NCI-H146 treated with DMSO at 0.1 percent for 48 hours (cell line): Measurements from ENCODE around the gene ZNF646.

ENCODE experiments used
- DNase-seq: peaks from one replicate; lab custom pipeline; 2025; ENCODE audit not compliant: unreplicated experiment; lab: John Stamatoyannopoulos, UW

ZNF646 gene

DNA sequence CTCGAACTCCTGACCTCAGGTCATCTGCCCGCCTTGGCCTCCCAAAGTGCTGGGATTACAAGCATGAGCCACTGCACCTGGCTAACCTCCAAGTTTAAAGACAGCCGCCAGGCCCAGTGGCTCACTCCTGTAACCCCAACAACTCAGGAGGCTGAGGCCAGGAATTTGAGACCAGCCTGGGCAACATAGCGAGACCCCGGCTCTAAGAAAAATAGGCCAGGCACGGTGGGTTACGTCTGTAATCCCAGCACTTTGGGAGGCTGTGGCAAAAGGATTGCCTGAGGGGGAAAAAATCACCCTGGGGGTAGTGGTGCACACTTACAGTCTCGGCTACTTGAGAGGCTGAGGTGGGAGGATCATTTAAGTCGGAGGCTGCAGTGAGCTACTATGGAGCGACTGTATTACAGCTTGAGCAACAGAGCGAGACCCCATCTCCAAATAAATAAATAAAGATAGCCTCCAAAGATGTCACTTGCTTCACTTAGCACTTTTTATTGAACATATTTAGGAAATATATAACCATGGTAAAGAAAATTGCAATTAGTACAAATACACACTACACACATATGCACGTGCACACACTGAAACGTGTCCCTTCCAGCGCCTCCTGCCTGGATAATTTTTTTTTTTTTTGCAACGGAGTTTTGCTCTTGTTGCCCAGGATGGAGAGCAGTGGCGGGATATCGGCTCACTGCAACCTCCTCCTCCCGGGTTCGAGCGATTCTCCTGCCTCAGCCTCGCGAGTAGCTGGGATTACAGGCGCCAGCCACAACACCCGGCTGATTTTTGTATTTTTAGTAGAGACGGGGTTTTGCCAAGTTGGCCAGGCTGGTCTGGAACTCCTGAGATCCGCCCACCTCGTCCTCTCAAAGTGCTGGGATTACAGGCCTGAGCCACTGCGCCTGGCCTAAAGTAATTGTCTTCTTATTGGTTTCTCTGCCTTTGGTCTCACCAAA lies 32.6 kb downstream of the ZNF646 start:
- no peak for DNase-seq

DNA sequence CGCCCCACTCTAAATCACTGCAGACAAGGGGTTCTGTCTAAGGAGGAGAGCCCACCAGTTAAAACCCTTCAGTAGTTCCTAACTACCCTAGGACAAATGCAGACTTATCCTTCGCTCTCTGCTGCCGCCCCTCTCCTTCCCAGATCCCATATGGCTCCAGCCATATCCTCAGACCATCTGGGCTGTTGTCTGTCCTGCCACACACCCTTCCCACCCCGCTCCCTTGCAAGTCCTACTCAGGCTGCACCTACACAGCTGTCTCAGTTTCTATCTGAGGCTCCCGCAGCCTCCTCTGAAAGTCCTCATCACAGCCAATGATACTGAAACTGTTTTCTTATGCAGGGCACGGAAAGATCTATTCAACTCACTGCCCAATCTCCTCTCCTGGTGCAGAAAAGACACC lies 33.2 kb downstream of the ZNF646 start:
- DNase-seq, result no peak

DNA sequence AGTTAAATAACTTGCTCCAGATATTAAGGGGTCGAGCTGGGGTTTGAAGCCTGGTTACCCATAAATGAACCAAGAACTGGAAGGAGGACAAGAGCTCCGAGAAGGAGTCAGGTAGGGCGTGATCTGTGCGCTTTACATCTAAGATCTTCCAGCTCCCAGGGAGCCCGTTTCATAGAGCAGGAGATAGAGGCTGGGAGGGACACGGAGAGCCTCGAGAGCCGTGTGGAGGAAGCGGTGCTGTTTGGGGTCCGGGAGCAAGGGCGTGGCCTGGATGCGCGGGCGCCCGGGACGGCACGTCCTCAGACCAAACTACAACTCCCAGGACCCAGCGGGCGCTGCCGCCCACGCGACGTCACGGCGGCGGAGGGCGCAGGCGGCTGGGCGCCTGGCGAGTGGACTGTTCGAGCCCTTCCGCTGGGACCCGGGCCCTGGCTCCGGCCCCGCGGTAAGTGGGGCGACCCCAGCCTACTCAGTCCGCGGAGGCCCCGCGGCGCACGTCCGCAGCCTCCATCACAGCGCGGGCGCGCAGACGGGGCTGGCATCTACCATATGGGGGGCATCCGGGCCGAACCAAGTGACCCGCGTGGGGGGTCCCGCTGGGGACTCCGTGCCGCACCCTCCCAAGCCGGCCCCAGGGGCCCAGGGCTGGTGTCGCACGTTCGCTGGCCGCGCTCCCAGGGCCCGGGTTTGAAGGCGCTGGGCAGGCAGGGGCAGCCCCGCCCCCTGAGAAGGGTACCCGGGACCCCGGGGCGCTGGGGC lies 34.0 kb downstream of the ZNF646 start, which contains the start of gene BCKDK:
TSS of gene BCKDK (plus strand) at position 352 of the 759 bp plus-strand sequence. CDS start 838 bp downstream, outside the sequence.
- DNase-seq, result peak; percentile 69

DNA sequence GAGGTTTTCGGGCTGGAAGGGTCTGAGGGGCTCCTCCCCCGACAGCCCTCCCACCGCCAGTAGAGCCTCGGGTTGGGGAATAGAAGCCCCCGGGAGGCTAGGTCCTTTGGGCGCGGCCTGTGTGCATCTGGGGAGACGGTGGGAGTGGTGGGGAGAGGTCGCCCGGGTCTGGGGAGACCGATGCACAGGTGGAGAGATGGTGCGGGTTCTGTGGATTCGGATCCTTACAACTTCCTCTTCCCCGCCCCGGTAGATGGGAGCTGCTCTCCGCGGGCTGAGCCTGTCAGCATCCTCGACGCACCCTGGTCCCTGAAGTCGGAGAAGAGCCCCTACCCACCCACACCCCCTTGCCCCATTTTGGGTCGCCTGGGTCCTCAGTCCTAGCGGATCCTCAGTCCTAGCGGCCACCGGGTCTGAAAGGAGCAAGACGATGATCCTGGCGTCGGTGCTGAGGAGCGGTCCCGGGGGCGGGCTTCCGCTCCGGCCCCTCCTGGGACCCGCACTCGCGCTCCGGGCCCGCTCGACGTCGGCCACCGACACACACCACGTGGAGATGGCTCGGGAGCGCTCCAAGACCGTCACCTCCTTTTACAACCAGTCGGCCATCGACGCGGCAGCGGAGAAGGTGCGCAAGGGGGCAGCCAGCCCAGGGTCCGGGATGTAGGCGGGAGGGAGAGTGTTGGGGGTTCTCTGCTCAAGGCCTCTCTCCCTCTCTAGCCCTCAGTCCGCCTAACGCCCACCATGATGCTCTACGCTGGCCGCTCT lies 34.8 kb downstream of the ZNF646 start:
- no peak for DNase-seq

DNA sequence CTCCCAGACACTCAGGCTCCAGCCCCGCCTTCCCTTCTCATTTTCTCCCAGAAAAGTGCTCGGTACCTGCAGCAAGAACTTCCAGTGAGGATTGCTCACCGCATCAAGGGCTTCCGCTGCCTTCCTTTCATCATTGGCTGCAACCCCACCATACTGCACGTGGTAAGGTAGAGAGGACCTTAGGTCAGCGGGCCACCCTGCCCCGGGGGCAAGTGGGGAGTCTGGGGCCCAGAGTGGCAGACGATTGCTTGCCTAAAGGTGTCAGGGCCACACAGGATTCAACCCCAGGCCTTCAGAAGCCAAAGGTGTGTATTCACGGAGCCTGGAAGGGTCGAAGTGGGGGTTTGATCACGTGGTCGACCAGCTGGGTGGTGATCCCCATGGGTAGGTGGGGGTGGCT lies 35.4 kb downstream of the ZNF646 start:
- DNase-seq, result no peak

DNA sequence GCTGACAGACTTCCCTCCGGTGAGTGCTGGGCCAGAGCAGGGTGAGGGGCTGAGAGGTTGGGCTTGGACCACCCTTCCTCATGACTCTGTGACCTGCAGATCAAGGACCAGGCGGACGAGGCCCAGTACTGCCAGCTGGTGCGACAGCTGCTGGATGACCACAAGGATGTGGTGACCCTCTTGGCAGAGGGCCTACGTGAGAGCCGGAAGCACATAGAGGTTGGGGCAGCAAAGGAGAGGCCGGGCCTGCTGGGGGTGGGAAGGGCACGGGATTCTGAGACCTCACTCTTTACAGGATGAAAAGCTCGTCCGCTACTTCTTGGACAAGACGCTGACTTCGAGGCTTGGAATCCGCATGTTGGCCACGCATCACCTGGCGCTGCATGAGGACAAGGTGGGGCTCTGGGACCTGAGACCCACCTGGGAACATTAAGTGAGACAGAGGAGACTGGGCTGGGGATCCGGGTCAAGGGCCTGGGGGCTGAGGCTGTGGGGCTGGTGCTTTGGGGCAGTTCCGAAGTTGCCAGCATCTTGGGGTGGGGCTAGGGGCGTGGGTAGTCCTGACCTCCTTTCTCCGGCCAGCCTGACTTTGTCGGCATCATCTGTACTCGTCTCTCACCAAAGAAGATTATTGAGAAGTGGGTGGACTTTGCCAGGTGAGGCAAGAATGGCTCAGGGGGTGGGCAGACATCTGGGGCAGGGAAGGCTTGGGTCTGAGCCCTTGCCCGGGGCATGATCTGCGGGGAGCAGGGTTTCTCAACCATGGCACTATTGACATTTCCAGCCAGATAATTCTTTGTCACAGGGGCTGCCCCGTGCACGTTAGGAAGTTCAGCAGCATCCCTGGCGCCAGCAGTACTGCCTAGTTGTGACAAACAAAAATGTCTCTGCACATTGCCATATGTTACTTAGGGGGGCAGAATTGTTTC lies 36.1 kb downstream of the ZNF646 start:
- DNase-seq, result no peak

DNA sequence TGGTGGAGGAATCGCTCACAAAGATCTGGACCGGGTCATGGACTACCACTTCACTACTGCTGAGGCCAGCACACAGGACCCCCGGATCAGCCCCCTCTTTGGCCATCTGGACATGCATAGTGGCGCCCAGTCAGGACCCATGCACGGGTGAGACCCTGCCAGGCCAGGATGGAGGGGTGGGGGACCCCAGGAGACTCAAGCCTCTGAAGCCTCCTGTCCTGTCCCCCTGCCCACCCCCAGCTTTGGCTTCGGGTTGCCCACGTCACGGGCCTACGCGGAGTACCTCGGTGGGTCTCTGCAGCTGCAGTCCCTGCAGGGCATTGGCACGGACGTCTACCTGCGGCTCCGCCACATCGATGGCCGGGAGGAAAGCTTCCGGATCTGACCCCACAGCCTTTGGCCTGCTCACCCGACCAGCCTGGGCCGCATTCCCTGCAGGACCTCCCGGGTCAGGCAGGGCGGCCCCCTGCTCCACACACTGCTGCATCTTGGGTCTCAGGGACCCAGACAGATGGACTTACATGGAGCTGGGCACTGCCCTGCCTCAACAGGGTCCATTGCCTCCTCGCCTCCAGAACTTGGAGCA lies 37.8 kb downstream of the ZNF646 start:
- DNase-seq, result no peak

DNA sequence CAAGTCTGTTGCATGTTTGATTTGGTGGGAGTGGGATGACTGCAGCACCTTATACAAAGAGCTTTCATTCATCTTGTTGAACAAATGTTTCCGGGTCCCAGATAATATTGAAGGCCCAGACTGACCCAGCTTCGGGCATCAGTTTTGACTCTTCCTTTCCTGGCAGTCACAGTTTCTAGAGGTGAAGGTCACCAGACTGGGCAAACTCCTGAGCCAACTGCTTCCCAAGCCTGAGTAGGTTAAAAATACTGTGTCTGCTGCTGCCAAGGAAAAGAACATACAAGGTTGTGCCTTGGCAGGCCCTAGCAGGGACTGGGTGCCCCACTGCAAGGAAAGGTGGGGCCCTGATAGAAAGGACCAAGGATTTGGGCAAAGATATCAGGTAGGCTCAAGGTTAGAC lies 38.5 kb downstream of the ZNF646 start:
- no peak for DNase-seq

DNA sequence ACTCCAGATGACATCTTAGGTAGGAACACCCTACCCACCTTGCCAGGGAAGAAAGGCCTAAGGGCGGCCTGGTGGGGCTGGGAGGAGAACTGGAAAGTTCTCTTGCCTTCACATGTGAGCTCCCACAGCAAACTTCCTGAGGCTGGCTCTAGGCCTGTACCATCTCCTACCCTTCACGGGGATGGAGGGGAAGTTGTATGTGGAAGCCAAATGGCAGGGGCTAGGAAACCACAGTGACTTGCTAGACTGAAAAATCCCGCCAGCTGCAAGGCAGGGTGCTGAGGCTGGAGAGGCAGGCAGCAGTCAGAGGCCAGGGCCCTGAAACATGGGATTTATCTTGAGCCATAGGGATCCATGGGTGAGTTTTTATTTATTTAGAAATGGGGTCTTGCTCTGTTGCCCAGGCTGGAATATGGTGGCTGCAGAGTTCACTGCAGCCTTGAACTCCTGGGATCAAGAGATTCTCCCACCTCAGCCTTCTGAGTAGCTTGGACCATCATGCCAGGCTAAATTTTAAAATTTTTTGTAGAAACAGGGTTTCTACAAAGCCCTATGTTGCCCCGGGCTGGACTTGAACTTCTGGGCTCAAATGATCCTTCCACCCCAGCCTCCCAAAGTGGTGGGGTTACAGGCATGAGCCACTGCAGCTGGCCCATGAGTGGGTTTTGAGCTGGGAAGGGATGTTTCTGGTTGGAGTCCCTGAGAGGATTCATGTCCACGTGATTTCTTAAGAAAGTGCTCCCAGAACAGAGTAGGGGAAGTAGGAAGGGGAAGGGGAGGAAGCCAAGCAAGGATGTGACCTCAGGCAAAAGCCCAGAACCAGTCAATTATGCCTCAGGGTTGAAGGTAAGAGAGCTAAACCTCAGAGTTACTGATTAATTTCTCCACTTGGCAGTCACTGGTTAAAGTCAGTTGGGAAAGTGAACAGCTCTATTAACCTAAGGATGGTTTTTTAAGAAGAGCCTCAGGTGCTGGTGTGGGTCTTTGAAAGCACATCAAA lies 39.2 kb downstream of the ZNF646 start:
- no peak for DNase-seq

DNA sequence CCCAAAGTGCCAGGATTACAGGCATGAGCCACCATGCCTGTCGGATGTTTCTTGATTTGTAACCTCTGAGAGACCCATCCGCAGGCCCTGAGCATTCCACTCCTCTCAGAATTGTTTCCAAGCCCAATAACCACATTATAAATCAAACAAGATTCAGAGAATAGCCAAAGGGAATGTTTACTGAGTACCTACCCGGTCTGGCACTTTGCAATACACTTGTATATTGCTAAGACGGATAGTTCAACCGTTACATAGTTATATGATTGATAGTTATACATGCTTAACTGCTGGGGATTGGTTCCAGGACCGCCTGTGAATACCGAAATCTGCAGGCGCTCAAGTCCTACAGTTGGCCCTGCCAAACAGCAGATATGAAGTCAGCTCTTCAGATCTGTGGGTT lies 40.2 kb downstream of the ZNF646 start:
- DNase-seq, result no peak

DNA sequence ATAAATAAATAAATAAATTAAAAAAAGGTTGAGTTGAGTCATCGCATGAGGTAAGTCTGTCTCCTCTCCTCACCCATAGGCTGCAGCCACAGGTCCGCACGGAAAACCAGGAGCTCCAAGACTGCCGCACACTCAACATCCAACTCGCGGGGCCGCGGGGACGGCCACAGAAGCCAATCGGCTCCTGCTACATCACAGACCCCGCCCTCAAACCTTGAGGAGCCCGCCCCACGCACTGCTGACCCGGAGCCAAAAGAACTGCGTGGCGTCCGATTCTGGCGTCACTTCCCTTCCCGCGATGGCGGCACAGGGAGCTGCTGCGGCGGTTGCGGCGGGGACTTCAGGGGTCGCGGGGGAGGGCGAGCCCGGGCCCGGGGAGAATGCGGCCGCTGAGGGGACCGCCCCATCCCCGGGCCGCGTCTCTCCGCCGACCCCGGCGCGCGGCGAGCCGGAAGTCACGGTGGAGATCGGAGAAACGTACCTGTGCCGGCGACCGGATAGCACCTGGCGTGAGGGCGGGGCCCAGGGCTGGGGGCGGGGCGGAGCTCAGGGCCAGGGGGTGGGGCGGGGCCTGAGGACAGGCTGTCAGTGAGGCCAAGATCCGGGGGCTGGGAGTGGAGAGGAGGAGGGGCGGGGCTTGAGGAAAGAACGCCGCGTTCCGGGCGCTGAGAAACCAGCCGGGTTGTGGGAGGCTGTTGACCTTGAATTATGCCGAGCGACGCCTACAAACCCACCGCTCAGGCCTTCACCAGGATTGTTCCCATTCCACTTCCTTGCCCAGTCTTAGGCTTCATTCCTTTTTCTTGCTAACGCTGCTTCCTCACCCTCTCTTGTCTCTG lies 43.4 kb downstream of the ZNF646 start, which contains the start of gene KAT8:
TSS of gene KAT8 (plus strand) at position 281 of the 839 bp plus-strand sequence. CDS start at position 299, 18 bp downstream.
- peak; percentile 95 for DNase-seq

DNA sequence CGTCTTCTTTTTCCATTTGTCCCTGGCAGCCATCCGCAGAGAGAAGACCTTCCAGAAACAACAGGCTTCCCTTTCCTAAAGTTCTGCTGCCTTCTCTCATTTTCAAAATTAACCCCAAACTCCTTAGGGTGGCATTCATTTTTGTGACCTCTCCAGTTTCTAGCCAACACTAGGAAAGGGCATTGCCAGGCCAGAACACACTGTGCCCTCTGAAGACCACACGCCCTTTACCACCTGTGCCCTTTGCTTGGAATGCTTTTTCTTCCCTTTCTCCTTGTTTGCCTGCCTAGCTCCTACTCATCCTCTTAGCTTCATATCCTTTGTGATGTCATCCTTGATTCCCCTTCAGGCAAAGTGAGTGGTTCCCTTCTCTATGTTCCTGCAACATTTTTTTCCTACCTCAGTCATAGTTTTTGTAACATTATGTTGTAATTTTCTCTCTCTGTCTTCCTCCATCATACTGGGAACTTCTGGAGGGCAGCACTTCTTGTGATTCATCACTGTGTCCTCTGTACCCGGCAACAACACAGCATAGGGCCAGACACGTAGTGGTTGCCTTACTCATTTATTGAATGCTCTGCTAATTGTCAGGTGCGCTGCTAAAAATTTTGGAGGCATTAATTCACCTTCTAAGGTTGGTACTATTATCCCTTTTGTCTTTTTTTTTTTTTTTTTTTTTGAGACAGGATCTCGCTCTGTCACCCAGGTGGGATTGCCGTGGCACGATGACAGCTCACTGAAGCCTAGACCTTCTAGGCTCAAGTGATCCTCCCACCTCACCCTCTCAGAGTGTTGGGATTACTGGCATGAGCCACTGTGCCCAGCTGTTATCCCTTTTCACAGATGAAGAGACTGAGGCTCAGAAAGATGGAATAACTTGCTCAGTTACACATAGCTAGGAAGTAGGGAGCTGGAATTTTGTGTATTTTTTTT lies 44.3 kb downstream of the ZNF646 start:
- DNase-seq, result no peak

DNA sequence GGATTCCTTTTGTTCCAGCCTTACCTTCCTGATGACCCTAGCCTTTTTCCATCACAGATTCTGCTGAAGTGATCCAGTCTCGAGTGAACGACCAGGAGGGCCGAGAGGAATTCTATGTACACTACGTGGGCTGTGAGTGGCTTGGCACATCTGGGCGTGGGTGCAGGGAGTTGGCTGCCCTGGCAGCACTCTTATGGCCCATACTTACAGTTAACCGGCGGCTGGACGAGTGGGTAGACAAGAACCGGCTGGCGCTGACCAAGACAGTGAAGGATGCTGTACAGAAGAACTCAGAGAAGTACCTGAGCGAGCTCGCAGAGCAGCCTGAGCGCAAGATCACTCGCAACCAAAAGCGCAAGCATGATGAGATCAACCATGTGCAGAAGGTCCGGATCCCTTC lies 45.9 kb downstream of the ZNF646 start:
- DNase-seq, result no peak

DNA sequence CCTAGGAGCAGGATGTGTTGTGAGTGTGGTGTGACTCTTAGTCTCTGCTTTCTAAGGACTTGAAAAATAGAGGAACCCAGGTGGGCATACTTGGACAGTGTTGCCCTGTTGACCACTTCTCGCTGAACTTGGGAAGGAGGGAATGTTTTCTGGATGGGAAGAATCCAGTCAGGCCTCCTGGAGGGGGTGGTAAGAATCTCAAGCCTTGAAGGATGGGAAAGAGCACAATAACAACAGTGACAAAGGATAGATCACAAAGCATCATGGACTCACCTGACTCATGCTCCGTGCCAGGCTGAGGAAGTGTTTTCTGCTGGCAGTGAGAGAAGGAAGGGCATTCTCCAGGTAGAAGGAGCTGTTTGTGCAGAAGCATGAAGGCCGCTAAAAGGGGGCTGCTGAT lies 51.6 kb downstream of the ZNF646 start:
- DNase-seq, result no peak

DNA sequence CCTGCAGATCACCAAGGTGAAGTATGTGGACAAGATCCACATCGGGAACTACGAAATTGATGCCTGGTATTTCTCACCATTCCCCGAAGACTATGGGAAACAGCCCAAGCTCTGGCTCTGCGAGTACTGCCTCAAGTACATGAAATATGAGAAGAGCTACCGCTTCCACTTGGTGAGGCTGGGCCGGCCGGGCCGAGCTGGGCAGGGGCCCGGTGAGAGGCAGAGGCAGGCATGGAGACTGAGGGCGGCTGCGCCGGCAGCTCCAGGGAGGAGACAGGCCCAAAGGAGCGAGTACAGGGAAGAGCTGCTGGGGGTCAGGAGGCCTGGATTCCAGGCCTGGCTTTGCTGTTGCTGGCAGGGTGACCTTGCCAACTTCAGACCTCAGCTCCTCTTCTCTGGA lies 53.0 kb downstream of the ZNF646 start:
- no peak for DNase-seq
